GM18502 (cell line): Measurements from ENCODE around the gene LRWD1.
"Not testable (repeated sequence)": the region's sequence is repeated elsewhere in the genome, so short reads cannot be mapped to it uniquely, and the experiment has no call there.

Source experiments
- ATAC-seq: cut with Tn5 transposase; IDR thresholded peaks from one replicate; pipeline ENCODE4 v1.9.1; 2021; ENCODE audit warnings: mild to moderate bottlenecking; ENCODE audit not compliant: unreplicated experiment, poor library complexity

Gene LRWD1

DNA sequence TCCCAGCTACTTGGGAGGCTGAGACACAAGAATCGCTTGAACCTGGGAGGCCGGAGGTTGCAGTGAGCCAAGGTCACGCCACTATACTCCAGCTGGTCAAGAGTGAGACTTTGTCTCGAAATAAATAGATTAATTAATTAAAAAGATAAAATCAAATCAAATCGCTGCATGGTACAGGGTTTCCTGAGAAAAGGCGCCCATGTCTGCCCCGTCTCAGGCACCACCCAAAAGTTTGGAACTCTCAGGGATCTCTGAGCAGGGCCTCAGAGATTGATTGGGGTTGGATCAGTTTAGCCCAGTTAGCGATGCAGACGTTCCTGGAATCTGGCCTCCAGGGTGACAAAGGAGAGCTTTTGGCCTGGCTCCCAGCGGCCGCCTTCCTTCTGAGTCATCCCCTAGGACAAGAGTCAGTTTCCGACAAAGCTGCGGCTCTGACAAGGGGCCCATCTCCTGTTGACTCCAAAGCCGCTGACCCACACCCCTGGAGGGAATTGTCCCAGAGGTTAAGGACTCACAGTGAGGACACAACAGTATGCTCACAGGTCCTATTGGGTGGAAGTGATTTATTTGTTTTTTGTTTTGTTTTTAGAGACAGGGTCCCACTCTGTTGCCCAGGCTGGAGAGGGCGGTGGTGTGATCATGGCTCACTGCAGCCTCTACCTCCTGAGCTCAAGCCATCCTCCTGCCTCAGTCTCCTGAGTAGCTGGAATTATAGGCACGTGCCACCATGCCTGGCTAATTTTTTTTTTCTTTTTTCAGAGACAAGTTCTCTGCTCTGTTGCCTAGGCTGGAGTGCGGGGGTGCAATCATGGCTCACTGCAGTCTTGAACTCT, 24.6 kb upstream of the LRWD1 start:
- no peak for ATAC-seq

DNA sequence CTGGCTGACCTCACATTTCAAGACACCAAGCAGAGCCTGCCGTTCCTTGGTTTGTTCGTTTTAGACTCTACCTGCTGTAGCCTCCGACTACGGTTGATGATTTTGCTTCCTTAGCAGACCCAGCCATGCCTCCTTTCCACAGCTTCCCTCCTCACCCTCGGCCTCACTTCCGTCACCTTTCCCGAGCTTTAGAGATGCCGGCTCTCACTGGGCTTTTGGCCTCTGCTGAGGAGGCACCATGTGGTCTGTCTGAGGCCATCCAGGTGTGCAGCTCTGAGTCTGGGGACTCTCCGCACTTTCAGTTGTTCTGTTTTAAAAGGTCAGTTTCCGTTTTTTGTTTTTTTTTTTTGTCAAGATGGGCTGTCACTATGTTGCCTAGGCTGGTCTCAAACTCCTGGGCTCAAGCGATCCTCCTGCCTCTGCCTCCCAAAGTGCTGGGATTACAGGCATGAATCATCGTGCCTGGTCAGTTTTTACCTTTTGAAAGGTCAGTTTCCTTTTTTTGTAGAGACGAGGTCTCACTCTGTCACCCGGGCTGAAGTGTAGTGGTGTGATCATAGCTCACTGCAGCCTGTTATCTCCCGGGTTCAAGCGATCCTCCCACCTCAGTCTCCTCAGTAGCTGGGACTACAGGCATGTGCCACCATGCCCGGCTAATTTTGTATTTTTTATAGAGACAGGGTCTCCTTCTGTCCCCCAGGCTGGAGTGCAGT, 19.7 kb upstream of the LRWD1 start:
- peak; percentile 51 for ATAC-seq

DNA sequence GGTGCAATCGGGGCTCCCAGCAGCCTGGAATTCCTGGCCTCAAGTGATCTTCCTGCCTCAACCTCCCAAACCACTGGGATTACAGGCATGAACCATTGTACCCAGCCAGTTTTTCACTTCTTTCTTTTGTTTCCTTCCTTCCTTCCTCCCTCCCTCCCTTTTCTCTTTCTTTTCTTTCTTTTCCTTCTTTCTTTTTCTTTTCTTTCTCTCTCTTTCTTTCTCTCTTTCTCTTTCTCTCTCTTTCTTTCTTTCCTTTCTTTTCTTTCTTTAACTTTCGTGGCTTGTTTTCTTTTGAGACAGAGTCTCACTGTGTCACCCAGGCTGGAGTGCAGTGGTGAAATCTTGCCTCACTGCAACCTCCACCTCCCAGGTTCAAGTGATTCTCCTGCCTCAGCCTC, 19.1 kb upstream of the LRWD1 start:
- ATAC-seq: no peak

DNA sequence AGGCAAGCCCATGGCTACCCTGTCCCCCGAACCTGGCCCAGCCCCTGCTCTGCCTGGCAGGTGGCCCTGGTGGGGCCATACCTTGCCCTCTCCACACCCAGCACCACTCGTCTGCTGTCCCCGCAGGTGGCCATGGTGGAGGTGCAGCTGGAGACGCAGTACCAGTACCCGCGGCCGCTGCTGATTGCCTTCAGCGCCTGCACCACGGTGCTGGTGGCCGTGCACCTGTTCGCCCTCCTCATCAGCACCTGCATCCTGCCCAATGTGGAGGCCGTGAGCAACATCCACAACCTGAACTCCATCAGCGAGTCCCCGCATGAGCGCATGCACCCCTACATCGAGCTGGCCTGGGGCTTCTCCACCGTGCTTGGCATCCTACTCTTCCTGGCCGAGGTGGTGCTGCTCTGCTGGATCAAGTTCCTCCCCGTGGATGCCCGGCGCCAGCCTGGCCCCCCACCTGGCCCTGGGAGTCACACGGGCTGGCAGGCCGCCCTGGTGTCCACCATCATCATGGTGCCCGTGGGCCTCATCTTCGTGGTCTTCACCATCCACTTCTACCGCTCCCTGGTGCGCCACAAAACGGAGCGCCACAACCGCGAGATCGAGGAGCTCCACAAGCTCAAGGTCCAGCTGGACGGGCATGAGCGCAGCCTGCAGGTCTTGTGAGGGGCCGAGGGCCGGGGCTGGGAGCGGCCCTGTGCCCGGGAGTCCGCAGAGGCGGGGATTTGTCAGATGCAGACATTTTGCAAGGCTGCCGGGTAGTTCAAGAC, 18.2 kb upstream of the LRWD1 start:
- ATAC-seq: no peak

DNA sequence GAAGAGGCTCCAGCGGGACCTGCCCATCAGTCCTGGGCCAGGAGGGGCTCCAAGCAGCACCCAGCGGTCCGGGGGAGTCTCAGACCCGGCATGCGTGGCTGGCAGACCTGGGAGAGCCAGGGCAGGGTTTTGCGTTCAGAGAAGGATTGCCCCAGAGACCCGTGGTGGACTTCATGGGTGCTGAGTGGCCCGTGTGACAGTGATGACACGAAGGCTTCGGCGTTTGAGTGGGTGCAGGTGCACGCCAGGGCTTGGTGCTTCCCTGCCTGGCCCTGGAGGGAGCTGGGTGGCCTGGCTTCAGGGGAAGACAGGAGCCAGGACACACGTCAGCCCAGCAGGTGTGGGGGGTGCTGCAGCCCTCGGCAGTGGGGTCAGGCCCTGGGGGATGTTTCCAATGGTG, 17.5 kb upstream of the LRWD1 start:
- ATAC-seq: no peak

DNA sequence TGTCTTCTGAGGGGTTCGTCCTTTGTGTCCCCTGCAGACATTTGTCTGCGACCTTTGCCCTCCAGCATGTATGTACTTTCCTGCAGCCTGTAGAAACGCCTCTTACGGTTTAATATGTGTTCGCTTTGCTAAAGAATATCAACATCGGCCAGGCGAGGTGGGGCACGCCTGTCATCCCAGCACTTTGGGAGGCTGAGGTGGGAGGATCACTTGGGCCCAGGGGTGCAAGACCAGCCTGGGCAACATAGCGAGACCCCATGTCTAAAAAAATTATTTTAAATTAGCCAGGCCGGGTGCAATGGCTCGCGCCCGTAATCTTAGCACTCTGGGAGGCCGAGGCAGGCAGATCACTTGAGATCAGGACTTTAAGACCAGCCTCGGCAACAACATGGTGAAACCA, 15.6 kb upstream of the LRWD1 start:
- ATAC-seq: no peak

DNA sequence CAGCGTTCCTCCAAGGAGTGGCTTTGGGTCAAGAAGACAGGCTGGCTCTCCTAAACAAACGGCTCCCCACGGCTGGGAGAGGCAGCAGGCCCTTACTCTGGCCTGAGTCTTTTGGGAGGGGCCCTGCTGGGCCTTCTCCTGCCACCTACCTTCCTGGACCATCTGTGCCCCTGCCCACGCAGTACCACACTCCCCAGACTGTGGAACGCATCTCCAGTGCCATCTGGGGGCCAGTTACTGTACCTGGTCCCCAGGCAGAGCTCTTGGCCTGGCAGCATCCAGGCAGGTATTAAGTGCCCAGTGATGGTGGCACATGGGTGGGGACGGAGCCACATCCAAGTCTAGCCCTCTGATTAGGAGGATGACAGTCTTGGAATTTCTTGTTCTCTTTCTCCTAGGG, 14.5 kb upstream of the LRWD1 start:
- ATAC-seq: peak; percentile 49

DNA sequence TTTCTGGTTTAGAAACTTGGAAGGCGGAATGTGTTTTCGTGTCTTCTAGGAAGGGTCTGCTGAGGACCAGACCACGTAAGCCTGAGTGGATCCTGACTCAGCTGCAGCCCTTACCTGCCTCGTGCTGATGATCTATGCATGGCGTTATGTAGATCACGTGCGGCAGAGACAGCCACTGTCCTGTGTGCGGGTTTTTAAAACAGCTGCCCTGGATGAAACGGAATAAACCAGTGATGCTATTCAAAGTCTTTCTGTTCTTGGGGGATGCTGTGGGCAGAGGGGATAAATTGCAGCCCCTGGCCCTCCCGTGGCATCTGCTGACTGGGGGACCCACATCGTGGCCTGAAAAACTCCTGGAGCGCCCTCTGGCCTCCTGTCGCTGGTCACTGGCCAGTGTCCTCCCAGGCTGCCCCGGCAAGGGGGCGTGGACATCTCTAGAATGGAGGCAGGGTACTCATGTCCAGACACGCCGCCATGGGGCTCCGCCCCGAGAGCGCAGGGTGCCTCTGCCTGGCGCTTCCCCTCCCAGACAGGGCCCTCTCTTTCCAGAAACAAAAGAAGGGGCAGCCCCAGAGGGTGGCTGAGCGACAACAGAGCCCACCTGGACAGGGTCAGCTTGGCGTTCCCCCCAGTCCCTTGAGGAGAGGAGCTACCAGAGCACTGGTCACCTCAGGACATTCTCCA, 13.3 kb upstream of the LRWD1 start:
- ATAC-seq: no peak

DNA sequence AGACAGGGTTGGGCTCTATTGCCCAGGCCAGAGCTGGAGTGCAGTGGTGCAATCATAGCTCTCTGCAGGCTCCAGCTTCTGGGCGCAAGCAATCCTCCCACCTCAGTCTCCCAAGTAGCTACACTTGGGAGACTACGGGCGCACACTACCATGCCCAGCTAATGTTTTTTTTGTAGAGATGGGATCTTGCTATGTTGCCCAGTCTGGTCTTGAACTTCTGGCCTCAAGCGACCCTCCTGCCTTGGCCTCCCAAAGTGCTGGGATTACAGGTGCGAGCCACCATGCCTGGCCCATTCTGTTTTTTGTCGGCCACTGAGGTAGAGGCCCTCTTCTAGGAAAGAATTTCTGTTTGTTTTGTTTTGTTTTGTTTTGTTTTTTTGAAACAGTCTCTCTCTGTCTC, 12.3 kb upstream of the LRWD1 start:
- no peak for ATAC-seq

DNA sequence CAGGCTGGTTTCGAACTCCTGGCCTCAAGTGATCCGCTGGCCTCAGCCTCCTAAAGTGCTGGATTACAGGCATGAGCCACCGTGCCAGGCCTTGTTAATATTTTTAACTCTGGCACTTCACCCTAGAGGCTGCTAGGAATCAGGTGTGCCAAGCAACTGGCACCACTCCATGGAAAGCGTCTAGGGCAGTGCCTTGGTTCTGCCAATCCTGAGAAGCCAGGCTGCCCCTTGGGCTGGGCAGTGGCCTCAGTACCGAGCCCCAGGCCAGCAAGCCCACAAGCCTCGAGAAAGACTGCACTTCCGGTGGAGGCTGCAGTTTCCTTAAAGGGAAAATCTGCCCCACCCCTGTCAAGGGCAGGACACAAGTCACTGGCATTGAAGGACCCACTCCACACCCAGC, 11.5 kb upstream of the LRWD1 start:
- no peak for ATAC-seq

DNA sequence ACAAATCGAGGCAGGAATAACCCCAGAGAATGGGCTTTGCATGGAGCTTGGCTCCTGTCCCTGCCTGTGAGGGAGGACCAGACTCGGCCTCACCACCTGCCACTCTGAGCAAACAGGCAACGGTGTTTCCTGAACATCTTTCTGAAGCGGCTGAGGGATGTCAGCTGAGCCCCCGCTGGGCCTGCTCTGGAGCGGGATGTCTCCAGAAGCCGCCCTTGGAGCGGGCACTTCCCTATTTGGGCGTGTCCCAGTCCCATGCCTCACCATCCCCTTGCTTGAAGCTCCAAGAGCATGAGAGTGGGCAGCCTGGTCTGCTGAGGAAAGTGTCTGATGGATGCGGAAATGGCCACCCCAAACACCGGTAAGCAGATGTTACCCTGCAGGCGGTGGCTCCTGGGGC, 10.3 kb upstream of the LRWD1 start:
- no peak for ATAC-seq

DNA sequence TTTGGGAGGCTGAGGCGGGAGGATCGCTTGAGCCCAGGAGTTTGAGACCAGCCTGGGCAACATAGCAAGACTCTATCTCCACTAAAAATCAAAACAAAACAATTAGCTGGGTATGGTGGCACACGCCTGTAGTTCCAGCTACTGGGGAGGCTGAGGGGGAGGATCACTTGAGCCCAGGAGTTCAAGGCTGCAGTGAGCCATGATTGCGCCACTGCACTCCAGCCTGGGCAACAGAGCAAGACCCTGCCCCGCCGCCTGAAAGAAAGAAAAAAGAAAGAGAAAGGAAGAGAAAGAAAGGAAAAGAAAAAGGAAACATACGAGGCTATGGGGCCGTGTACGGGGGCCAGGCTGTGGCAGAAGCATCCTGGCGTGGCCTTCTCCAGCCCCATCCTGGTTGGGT, 9.9 kb upstream of the LRWD1 start:
- not testable (repeated sequence) for ATAC-seq

DNA sequence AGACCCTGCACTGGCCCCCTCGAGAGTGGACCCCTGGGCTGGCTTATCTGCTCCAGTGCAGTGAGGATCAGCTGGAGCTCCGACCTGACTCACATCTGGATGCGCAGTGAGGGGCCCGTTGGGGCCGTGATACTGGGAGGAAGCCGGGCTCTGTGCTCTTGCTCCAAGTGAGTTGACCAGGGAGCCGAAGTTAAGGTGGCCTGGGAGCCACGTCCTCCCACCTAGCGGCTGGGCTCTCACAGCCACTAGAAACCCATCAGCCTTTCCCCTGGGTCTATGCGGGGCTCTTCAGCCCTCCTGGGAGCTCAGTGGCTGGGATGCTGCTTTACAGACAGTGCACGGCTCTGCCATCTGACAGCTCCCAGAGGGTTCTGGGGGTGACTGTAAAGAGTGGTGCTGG, 9.2 kb upstream of the LRWD1 start:
- no peak for ATAC-seq

DNA sequence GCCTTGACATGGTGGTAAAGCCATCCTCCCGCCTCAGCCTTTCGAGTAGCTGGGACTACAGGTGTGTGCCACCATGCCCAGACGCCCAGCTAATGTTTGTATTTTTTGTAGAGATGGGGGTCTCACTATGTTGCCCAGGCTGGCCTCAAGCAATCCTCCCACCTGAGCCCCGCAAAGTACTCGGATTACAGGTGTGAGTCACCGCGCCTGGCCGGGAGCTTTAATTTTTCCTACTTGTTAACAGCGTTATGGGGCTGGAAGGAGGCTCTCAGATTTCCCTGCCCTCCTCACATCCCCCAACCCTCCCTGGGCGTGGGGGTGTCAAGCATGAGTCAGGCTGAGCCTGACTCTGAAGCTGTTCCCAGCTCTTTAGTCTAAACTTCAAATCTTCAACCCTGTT, 8.5 kb upstream of the LRWD1 start:
- no peak for ATAC-seq

DNA sequence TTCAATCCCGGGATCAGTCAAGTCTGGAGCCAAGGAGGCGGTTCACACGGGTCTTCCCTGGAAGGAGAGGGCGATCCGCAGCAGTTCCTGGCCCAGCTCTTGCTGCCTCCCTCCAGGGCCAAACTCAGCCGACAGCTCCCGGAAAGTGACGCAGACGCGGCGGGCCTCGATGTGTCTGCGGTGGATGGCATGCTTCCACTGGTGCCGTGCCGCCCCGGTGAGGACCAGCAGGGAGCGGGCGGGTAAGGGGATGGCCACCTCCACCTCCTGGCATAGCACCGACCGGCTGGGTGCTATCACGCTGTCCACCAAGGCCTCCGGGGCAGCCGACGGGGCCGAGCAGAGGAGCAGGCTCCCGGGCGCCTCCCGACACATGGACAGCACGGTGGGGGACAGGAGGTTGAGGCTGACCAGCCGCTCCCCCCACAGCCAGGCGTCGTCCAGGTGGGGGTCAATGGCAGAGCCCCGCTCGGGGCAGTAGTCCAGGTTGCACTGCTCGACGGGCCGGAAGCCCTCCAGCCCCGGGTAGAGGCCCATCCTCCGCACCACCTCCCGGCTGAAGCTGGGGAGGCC, 7.3 kb upstream of the LRWD1 start:
- ATAC-seq: no peak

DNA sequence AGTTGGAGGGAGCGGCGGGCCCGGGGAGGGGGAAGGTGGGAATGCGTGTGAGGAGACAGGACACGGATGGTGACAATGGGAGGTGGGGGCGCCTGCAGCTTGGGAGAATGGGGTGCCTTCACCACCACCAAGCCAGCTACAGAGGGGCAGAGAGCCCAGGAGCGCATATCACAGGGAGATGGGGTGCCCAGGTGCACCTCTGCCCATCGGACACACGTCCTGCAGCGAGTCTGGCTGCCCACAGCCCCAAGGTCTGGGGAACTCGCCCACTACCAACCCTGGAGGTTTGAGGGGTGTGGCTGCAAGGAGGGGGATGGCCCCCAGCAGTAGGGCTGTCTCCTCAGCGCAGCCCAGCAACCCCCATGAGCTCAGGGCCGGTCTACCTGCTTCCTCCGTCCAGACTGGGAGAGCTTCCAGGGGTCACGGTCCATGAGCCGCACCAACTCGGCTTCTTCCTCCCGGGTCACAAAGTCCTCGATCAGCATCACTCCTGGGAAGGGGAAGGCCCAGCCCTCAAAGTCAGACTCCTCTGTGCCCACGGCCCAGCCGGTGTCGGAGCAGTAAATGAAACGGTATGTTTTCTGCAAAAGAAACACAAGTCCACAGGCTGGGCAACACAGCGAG, 5.5 kb upstream of the LRWD1 start:
- ATAC-seq: no peak

DNA sequence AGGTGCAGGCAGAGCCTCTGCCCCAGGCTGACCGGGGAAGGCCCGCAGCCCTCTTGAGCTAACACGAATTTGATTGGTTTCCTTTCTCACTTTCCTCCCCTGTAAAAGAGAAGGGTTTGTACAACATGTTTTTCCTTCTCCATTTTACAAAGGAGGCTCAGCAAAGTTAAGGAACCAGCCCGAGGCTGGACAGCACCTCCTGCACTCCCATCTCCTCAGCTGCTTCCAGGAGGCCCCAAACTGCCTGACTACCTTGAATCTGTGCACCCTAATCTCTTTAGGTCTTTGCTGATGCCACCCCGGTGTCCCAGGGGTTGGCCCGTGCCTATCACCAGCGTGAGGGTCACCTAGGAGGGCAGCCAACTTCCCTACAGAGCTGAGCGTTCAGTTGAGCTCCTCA, 4.3 kb upstream of the LRWD1 start:
- no peak for ATAC-seq

DNA sequence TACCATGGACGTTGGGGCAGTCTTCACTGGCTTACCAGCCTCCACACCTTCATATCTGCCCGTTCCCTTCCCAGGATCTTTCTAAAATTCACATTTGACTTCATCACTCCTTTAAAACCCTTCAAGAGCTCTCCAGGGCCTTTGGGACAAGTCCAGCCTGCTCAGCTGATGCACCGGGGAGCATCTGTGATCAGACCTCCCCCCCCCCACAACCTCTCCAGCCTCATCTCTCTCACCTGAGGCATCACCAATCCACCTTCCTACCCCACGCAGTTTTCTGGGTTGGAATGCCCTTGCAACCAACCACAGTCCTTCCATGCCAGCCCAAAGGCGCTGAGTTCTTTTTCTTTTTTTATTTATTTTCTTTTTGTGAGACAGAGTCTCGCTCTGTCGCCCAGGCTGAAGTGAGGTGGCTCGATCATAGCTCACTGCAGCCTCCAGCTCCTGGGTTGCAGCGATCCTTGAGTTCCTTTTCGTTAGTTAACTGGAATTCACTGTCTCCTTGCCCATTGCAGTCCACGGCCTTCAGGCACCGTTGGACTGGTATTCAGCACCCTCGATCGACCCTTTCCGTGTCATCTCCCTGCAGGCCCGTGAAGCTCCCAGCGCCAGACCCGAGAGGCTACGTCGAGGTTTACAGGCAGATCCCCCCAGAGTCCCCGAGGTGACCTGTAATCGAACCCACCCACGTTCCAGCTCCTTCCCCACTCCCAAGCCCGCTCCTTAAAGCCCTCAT, 775 bp upstream of the LRWD1 start:
- ATAC-seq: peak; percentile 17

DNA sequence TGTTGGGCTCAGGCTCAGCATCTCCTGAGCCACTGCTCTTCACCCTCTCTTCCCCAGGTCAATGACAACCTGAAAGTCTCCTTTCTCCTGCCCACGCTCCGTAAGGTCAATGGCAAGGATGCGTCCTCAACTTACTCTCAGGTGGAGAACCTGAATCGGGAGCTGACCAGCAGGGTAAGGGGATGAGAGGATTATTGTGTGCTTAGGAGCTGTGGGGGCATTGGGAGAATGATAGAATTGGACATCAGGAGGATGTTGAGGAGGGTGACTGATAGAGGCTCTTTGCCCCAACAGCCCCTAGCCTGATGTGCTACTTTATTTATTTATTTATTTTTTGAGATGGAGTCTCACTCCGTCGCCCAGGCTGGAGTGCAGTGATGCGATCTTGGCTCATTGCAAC, 1.3 kb downstream of the LRWD1 start:
- no peak for ATAC-seq
